Effector CD4-positive, alpha-beta T cell (primary cell): ENCODE results near the gene SFMBT1.

Source experiments
- DNase-seq: peaks from one replicate; pipeline ENCODE4 v3.0.0-alpha.2; 2020
- total RNA-seq: gene quantifications from one replicate; lab custom pipeline; 2026; lab: John Stamatoyannopoulos, UW

SFMBT1 gene, protein sequence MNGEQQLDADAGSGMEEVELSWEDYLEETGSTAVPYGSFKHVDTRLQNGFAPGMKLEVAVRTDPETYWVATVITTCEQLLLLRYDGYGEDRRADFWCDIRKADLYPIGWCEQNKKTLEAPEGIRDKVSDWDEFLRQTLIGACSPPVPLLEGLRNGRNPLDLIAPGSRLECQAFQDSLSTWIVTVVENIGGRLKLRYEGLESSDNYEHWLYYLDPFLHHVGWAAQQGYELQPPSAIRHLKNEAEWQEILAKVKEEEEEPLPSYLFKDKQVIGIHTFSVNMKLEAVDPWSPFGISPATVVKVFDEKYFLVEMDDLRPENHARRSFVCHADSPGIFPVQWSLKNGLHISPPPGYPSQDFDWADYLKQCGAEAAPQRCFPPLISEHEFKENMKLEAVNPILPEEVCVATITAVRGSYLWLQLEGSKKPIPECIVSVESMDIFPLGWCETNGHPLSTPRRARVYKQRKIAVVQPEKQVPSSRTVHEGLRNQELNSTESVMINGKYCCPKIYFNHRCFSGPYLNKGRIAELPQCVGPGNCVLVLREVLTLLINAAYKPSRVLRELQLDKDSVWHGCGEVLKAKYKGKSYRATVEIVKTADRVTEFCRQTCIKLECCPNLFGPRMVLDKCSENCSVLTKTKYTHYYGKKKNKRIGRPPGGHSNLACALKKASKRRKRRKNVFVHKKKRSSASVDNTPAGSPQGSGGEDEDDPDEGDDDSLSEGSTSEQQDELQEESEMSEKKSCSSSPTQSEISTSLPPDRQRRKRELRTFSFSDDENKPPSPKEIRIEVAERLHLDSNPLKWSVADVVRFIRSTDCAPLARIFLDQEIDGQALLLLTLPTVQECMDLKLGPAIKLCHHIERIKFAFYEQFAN
- total RNA-seq, result 52.7 reads per million, percentile 69 among the genes with 10 or more reads in this experiment

DNA sequence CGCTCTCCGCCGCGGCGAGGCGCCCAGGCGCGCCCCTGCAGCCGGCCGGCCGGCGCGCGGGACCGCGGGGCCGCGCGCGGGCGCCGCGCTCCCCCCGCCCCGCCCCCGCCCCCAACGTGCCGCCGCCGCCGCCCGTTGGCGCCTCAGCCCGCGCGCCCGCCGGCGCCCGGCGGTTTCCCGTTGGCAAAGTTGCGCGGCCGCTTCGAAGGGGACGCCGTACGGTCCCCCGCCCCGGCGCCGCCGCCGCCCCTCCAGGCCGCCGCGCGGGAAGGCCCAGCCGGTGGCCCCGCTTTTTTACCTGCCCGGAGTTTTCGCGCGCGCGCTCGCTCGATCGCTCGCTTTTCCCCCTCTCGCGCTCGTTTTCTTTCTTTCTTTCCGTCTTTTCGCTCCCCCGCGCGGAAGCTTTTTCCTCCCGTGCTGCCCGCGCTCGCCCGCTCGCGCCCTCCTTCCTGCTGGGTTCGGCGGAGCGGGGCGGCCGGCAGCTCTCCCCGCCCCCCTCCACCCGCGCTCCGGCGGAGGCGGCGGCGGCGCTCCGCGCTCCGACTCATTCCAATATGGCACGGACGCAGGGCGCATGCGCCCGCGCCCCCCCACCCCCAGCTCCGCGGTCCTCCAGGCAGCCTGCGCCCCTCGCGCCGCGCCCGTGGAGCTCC lies at the start of gene SFMBT1:
Gene SFMBT1 (minus strand): TSS at position 556 of the 653 bp plus-strand sequence. CDS start 76,945 bp downstream, outside the sequence.
- peak; percentile 66 for DNase-seq

DNA sequence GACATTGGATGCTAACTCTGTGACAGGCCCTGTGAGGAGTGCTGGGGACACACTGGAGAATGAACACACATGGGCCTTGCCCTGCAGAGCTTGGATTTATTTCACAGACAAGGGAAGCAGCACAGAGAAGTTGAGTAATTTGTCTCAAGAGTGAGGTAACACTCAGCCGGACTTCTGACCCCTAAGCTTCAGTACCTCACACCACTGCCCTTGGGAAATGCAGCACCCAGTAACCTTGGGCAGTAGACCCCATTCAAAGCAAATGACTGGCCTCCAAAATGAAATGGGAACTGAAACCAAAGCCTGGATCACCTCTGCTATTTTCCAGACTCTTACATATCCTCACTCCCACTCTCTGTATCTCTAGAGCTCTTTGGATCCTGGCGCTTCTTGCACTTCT lies 47.1 kb upstream of the SFMBT1 start:
- DNase-seq, result no peak

DNA sequence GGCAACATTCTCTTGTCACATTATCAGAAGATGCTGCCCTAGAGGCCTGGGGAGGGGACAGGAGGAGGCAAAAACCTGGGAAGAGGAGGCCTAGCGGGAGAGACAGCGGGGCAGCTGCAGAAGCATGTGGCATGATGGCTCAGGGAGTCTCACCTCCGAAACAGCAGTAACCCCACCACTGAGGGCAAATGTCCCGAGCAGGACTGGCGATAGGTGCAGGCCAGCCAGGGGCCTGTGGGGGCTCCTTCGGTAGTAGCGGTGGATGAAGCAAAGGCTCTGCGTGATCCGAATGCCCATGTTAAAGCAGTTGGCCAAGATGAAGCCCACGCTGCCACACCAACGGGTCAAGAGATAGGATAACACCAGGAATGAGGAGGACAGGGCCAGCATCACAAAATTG lies 46.3 kb upstream of the SFMBT1 start:
- DNase-seq, result no peak

DNA sequence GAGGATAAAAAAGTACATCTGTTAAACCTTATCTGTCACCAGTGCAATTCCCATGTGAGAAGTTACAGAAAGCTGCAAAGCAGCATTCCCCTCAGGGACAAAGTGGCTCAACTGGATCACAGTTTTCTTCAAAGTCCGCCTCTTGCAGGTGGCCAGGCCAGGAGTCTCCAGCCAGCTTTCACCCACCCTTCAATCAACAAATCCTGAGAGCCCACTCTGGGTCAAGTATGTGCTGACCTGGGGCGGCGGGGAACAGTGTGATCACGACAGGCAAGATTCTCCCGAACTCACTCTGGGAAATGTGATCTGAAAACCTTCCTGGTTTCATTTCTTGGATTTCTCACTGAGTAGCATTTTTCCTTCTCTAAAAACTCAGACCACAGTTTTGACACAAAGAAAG lies 45.1 kb upstream of the SFMBT1 start:
- DNase-seq, result no peak

DNA sequence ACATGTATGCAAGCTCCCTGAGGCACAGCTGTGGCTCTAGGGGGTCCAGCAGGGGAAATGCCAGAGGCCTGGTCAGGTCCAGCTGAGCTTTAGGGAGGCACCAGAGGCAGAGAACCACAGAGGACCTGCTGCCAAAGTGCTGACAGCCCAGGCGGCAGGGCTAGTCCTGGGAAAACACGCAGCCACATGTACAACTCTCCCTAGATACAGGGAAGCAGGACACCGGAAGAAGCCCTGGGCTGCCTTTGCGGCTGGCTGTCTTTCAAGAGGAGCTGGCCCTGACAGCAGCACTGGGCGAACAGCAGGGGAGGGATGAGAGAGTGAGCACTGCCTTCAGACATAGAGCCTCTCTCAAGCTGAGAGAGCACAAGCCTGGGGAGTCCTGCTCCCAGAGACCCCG lies 43.6 kb upstream of the SFMBT1 start:
- no peak for DNase-seq

DNA sequence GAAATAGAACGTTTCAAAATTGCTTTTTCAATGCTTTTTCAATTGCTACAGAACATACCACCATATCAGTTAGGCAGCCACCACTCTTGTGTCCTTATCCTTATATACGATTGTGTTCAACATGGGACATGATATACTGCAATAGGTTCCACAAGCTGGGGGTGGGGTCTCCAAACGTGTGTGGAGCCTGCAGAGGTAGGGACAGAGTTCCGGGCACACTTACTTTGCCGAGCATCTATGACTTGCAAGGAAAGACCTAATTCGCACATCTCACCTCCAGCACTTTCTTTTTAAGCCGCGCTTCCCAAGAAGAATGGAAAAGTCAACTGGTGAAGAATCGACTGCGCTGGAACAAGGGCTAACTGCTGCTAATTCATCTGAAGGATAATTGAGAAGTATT lies 39.6 kb upstream of the SFMBT1 start:
- DNase-seq, result no peak

DNA sequence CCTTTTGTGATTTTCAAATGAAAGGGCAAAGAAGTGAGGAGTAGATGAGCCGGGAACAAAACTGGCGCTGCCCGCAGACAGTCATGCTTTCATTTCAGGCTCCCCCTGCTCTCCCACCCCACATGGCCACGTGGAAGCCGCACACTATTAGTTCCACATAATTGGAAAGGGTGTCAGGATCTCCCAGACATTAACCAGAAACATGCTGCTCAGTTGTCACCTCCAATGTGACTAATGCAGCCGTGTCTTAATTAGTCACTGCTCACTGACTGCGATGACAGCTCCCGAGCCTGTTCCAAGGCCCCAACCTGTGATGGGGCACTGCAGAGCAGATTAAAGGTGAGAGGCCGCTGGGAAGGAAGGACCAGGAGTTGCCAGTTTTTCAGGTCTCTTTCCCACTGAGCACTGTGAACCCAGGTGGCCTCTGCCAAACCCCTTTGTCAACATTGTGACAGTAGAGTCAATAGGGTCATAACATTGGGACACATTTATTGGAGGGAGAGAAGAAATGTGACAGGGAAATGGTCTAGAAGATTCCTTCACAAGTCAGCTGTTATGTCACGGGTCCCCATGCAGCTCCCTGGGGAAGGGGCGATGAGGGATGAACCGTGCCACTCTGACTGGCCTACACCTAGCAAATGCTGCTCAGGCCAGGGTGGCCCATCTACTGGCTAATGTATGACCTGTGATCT lies 38.6 kb upstream of the SFMBT1 start:
- DNase-seq, result no peak

DNA sequence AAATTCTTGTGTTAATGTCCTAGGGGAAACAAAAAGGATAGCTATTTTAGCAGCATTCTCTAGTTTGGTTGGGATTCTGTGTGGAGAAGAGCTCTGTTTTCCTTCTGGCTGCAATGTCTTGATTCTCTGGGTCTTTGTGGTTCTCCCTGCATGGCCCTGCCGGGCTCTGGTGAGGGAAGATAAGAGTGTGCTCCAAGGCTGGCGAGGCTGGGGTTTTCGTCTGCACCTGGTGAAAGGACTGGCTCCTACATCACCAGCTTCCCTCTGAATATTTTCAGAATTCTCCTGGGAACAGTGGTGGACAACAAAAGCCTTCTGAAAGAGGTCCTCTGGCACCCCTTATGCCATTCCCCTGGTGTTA lies 38.1 kb upstream of the SFMBT1 start:
- no peak for DNase-seq

DNA sequence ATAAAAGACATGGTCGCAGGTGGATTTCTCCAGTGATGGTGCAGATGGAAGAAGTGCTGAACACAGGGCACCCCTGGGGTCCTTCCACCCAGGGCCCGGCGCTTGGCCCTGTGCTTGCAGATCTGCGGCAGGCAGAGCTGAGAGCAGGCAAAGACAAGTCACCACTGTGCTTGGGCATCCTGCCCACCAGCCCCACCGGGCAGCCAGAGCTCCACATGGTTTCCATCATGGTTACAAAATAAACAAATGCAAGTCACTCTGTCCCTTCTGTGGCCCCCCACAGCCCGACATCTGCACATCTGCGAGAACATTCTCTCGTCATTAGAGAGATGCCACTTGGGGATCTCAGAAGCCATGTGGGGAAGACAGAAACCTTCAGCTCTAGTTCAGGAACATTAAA lies 37.6 kb upstream of the SFMBT1 start:
- DNase-seq, result no peak

DNA sequence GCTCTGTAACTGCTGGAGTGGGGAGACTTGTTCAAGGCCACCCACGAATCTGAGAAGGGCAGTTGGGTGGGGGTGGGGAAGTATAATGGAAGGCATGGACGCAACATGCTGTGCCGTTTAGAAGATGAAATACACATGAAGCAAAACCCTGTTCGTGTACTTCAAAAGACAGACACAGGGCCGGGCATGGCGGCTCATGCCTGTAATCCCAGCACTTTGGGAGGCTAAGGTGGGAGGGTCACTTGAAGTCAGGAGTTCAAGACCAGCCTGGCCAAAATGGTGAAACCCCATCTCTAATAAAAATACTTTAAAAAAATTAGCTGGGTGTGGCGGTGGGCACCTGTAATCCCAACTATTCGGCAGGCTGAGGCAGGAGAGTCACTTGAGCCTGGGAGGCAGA lies 36.9 kb upstream of the SFMBT1 start:
- no peak for DNase-seq

DNA sequence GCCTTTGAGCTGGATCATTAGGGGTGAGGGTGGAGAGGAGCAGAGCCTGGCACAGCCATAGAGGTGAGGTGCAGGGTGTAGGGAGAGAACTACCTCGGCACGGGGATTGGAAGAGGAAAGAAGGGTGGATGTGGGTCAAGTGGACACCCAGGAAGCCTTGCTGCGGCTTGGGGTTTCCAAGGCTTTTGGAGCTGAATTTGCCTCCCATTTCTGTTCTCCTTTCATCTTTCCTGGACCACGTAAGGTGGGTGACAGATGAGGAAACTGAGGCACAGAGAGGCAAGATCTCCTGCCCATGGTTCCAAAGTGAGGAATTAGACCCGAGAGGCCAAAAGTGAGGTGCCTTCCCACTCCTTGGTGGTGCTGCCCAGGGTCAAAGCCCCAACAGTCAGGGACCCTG lies 35.4 kb upstream of the SFMBT1 start:
- DNase-seq, result no peak

DNA sequence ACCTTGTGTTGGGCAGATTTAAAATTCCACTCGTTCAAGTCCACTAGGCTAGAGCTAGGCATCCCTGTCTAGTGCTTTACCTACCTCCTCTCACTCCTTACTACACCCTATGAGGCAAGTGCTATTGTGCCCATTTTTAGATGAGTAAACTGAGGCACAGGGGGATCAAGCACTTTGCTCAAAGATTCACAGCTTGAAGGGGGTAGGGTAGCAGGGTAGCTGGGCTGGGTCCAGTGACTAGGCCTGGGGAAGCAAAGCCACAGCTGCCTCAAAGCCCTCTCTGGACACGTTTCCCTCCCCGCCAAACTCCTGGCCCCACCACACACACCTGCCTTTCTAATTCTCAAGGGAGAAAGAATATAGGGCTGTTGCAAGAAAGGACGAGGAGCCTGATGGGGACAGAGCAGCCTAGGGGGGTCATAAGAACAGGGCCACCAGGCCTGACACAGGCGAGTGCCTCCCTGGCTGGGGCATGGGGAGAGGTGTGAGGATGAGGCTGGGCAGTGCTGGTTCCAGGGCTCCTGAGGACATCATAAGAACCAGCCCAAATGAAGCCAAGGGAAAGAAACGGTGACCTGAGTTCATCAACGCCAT lies 34.8 kb upstream of the SFMBT1 start:
- DNase-seq, result no peak

DNA sequence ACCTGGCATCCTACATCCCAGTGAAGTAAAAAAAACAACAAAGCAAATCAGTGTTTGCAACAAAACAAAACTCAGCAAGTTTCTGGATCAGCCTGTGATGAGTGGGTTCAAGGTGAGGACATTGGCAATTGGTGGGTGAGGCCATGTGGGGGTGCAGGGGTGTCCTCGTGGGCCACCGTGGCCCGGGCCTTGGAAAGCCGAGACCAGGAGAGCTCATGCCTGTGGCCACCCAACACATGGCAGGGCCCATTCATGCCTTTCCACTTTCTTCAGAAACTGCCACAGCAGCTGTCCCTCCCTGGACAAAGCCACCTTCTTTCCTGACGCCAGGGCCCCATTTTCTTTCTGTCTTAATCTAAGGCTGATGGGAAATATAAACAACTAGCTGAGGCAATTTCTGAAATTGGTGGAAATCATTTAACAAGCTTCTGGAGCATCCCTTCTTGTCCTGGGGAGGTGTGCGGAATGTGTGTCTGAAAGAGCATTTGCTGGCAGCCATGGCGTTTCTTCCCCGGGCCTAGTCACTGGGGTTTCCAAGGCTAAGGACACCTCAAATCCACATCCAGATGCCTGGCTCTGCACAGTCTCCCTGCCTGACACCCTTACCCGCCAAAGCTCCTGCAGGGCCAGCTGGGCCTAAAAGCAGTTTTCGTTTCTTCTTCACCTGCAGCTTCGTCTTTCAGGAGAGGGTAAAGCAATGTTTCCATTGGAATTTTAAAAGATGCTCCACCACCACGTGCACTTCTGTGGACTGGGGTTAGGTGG lies 34.1 kb upstream of the SFMBT1 start:
- DNase-seq, result no peak

DNA sequence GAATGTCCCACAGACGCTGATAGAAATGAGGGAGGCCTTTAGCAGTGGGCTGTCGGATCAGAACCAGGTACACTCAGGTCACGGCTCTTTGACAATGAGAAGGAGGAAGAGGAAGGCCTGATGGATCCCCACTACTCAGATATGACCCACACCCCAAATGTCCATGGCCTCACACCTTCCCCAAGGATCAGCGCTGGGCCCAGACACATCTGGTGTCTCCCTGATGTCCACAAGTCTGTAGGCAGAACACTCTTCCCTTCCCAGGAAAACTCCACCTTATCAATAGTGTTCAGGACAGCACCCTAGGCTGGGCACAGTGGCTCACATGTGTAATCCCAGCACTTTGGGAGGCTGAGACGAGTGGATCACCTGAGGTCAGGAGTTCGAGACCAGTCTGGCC lies 33.3 kb upstream of the SFMBT1 start:
- no peak for DNase-seq

DNA sequence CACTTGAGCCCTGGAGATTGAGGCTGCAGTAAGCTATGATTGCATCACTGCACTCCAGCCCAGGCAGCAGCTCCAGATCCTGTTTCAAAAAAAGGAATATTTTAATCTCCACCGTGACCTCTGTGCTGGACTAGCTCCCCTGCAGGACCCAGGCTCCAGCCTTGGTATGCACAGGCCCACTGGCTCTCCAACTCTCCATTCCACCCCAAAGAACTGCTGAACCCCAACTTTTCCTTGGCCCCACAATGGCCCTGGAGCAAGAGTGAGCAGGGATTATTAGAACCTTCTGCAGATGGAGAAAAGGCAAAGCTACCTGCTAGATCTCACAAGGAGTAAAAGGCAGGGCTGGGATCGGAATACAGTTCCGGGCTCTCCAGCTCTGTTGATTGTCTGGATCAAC lies 32.8 kb upstream of the SFMBT1 start:
- no peak for DNase-seq

DNA sequence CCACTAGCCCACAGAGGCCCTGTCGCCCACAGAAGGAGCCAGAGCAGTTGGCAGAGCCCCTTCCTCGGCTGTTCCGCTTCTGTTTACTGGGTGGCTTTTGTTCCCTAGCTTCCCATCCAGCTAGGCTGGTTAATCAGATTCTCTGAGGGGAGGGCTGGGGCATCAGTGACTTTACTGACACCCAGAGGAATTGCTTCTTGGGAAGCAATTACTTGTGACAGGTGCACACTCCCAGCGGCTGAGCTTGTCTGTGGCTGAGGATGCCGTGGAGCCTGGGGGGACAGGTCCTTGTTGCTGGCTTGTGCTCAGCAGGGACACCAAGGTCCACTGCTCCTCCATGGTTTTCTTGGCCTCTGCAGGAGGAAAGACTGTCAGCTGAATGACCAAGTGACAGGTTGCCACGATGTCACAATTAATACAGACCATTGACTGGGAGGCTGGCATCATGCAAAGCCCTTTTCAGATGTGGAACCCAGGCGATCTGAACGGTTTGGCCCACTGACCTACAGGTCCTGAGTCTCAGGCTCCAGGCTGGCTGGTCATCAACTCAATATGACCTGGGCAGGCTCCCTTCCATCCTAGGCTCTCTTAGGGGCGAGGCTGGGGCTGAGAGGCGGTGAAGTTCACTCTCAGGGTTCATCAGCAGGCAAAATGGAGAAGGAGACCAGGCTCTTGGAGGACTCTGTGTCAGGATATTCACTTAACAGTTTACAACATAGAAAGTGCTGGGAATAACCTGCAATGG lies 31.8 kb upstream of the SFMBT1 start:
- no peak for DNase-seq

DNA sequence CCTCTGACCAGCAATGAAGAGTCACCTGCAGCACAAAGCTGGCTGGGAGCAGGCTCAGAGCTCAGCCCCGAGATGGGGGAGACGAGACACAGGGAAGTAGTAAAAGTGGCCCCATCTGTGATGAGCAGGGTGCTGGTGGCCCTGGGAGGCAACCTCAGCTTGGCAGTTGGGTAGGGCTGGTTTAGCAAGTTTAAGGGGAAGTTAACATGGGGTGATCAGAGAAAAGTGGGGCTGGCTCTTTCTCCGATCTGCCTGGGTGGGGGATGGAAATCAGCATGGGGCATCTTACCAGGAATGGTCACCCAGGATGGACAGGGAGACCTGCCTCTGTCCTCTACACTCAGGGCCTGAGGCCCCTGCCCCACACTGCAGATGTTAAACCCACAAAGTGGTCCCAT lies 29.9 kb upstream of the SFMBT1 start:
- DNase-seq, result no peak

DNA sequence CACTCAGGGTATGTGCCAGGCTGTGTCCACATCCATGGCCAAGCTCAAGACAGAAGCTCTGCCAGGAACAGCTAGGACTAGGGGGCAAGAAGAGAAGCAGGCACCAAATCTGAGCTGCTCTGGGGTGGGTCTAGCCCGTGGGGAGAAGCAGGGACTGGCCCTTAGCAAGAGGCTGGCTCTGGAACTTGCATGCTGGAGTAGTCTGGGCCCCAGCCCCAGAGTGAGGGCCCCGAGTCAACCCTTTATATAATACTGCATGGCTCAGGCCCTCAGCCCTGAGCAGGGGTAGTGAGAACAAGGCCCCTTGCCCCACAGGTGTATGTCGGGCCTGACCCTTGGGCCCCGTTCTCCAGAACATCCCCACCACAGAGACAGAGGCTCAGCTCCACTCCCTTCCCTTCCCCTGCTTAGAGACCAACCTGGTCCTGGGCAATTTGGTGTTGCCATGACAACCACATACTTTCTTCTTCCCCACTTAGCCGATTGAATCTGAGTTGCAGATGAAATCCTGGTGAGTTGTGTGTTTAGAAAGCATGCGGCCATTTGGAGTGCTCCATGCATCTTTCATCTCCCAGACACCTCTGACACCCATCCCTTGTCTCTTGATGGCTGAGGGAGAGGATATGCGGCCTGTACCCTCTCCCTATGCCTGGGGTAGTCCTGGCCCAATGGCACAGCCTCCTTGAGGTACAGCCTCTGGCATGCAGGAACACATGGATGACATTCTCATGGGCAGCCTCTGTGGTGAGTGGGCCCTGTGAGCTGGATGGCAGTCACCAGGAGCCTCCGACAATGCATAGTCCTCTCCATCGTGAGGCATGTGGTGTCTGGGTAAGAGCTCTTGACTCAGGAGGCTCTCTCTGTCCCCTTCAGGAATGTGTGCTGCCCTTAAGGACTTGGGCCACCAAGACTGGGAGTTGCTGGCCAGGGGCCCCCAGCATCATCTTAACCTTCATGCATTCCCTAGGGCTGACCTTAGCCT lies 29.2 kb upstream of the SFMBT1 start:
- DNase-seq, result no peak

DNA sequence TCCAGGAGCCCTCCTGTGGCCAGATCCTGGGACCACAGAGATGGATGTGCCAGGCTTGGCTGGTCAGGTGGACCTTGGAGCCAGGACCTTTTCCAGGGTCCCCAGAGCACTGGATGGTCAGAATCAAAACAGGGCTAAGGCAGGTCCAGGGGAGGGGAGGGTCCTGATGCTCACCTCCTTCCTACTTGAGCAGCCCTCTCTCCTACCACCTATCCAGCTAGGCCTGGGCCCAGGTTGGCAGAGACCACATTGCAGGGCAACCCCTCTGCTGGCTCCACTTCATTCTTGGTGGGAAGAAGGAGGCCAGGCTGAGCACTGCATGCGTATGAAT lies 28.5 kb upstream of the SFMBT1 start:
- DNase-seq, result no peak
